Left ventricle myocardium inferior (tissue), 1 donor: ENCODE data around the gene IFIT1. TPM values are rescaled to one million over a fixed set of nuclear protein-coding genes. Genes with fewer than 3 reads are reported as not detected.

Source experiments
- DNase-seq: peaks from one replicate; pipeline ENCODE4 v3.0.0-alpha.2; 2020
- H3K27ac ChIP-seq: fragments of 200-600 bp; replicated peaks from 2 replicates; pipeline ENCODE4 v1.8.0; 2021
- H3K27me3 ChIP-seq: fragments of 200-600 bp; 2 replicates; pipeline ENCODE4 v1.8.0; 2021; ENCODE audit warnings: low read depth
- H3K36me3 ChIP-seq: fragments of 200-600 bp; 2 replicates; pipeline ENCODE4 v1.8.0; 2021
- H3K4me1 ChIP-seq: fragments of 200-600 bp; 2 replicates; pipeline ENCODE4 v1.8.0; 2021
- H3K4me3 ChIP-seq: fragments of 200-600 bp; 2 replicates; pipeline ENCODE4 v1.8.0; 2021; ENCODE audit warnings: mild to moderate bottlenecking, moderate library complexity
- H3K9me3 ChIP-seq: fragments of 200-600 bp; replicated peaks from 2 replicates; pipeline ENCODE4 v1.8.0; 2021
- CTCF ChIP-seq: fragments of 200-600 bp; IDR thresholded peaks from 2 replicates; pipeline ENCODE4 v1.8.0; 2021; ENCODE audit warnings: antibody characterized with exemption, mild to moderate bottlenecking, borderline replicate concordance
- intact Hi-C: fragments of 100-400 bp; cut with micrococcal nuclease; formaldehyde crosslinking; loops from one replicate; pipeline ENCODE4 v1.11.0; 2022
- total RNA-seq: library from RNA; stranded (reverse); fragmentation: NEBNext Ultra II Directional; extraction: Animal tissue kit (Norgen Biotek cat#: 25700); gene quantifications from one replicate; pipeline ENCODE4 v1.2.1, GENCODE V29; 2021
- donor health status: DM: no; HTN: yes; CAD: no; lungs with severe emphysema.

Gene IFIT1
- total RNA-seq, 1 donor from 2014 or later: 31.0 TPM

- Histone ChIP-seq H3K36me3 (no peaks in the 10 kb centered on the region), H3K4me3 (no peak overlapping the region), H3K9me3 (peaks cover 4% of the 10 kb centered on the region), H3K27ac (no peak overlapping the region), H3K4me1 (peaks cover 5% of the 10 kb centered on the region), H3K27me3 (no peaks in the 10 kb centered on the region)
- DNase-seq: no peak
- no peak for TF ChIP-seq CTCF
- intact Hi-C loops: no loop called here
These were observed 59.8 kb downstream of the IFIT1 start for GRCh38 chr10:89452193-89452592.

GRCh38 chr10:89454561-89455347 is 62.3 kb downstream of the IFIT1 start:
- H3K4me3 ChIP-seq: no peak overlapping the region
- H3K4me1 ChIP-seq: peaks cover 26% of the 10 kb centered on the region
- H3K9me3 ChIP-seq: peaks cover 4% of the 10 kb centered on the region
- intact Hi-C loops: no loop called here
- no peak for TF ChIP-seq CTCF
- DNase-seq: no peak
- H3K27me3 ChIP-seq: no peaks in the 10 kb centered on the region
- H3K36me3 ChIP-seq: no peaks in the 10 kb centered on the region
- no peak overlapping the region for H3K27ac ChIP-seq

Other genes with a start within 250 kb of the IFIT1 start
- gene CH25H, start 185.3 kb upstream of the IFIT1 start, total RNA-seq: 0.30 TPM
- gene LIPA, start 140.8 kb upstream of the IFIT1 start, total RNA-seq: 12.8 TPM
- gene IFIT2, start 90.6 kb upstream of the IFIT1 start, total RNA-seq: 4.5 TPM
- 6.9 TPM for gene IFIT3, start 64.6 kb upstream of the IFIT1 start, total RNA-seq
- gene IFIT1B, start 14.6 kb upstream of the IFIT1 start, total RNA-seq: not detected
- gene IFIT5, start 21.9 kb downstream of the IFIT1 start, total RNA-seq: 7.4 TPM
- 2.0 TPM for gene SLC16A12, start 143.0 kb downstream of the IFIT1 start, total RNA-seq